ENCODE results near the gene SLIT3. TPM values are rescaled to one million over a fixed set of nuclear protein-coding genes. Genes with fewer than 3 reads are reported as not detected.

The SLIT3 gene
- not detected for total RNA-seq
- not detected for polyA plus RNA-seq (2013, experiment 1 of 2)
- polyA plus RNA-seq (2013, experiment 2 of 2) = 0.33 TPM
- total RNA-seq = 0 to 6.9 (median 0) reads per million in 172 experiments

DNA sequence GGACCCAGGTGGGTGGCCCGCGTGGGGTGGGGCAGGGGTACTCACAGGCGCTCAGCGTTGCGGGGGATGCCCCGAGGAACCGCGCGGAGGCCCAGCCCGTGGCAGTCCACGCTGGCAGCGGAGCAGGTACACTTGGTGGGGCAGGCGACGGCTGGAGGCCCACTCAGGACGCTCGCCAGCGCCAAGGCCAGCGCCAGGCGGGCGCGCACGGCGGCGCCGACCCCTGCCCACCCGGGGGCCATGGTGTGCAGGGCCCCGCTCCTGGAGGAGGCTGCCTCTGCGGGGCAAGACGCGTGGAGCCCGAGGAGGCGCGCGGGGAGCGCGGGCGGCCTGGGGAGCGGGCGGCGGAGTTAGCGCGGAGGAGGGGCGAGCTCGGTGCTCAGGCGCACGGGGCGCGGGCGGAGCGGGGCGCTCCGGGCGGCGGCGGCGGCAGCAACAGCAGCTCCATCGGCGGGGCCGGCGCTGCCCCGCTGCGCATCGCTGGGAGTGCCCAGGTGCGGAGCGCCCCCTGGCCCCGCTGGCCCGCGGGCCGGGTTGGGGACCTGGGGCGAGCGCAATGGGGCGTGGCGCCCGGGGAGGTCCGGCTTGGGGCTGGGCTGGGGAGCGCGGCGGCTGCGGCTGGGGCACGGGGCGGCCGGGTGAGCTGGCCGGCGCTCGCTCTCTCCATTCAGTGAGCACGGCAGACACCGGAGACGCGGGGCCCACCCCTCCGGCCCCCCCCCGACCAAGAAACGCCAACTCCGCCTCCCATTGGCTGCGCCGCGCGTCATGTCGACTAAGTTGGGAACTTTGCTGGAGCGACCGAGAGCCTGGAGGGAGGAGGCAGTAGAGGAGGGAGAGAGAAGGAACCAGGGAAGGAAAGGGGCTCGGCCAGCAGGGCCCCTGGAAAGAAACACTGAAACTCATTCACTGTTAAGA lies at the start of gene SLIT3:
SLIT3 (minus strand) TSS at position 672 of the 918 bp plus-strand sequence; CDS start at position 242, 430 bp downstream.
- Mint-ChIP-seq H3K27ac (no peak within 1 kb of the TSS), H3K27me3 (peaks cover 72% of the 10 kb centered on the region), H3K9me3 (no peaks in the 10 kb centered on the region), H3K4me1 (ENCODE audit: low read depth) (peaks cover 9% of the 10 kb centered on the region), H3K4me3 (no peak within 1 kb of the TSS), H3K36me3 (ENCODE audit: low read depth) (no peaks in the 10 kb centered on the region)
- Histone ChIP-seq H3K36me3 (ENCODE audit: insufficient read depth, low read length) (no peaks in the 10 kb centered on the region), H3K27me3 (ENCODE audit: control insufficient read depth in 1 of 2, insufficient read depth in 2 of 2, low read length in 2 of 2) (peaks cover 15 to 37% of the 10 kb centered on the region in 2 experiments), H3K4me3 (ENCODE audit: low read length) (no peak within 1 kb of the TSS), H3K27ac (ENCODE audit: low read depth in 1 of 2, low read length in 2 of 2) (no peak within 1 kb of the TSS), H3K9me3 (ENCODE audit: control insufficient read depth in 1 of 2, insufficient read depth in 1 of 2, low read length in 2 of 2) (peaks cover 0 to 5% of the 10 kb centered on the region in 2 experiments), H3K4me1 (ENCODE audit: insufficient read depth, low read length) (peaks cover 4% of the 10 kb centered on the region)
- TF ChIP-seq, protein P1, sequence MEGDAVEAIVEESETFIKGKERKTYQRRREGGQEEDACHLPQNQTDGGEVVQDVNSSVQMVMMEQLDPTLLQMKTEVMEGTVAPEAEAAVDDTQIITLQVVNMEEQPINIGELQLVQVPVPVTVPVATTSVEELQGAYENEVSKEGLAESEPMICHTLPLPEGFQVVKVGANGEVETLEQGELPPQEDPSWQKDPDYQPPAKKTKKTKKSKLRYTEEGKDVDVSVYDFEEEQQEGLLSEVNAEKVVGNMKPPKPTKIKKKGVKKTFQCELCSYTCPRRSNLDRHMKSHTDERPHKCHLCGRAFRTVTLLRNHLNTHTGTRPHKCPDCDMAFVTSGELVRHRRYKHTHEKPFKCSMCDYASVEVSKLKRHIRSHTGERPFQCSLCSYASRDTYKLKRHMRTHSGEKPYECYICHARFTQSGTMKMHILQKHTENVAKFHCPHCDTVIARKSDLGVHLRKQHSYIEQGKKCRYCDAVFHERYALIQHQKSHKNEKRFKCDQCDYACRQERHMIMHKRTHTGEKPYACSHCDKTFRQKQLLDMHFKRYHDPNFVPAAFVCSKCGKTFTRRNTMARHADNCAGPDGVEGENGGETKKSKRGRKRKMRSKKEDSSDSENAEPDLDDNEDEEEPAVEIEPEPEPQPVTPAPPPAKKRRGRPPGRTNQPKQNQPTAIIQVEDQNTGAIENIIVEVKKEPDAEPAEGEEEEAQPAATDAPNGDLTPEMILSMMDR (IDR thresholded peaks at IDR 0.05) = no peak
- intact Hi-C loops (cut with DNase I, micrococcal nuclease) = loop anchor here in 1 of 2 experiments (5.0 kb wide), 2 partner anchors 623 to 1033 kb away; no protein-coding TSS in a partner anchor
- ATAC-seq (ENCODE audit: poor library complexity) (no peak), DNase-seq (no peak)
- ChIA-PET POLR2A (no interaction called here), CTCF (no interaction called here)

DNA sequence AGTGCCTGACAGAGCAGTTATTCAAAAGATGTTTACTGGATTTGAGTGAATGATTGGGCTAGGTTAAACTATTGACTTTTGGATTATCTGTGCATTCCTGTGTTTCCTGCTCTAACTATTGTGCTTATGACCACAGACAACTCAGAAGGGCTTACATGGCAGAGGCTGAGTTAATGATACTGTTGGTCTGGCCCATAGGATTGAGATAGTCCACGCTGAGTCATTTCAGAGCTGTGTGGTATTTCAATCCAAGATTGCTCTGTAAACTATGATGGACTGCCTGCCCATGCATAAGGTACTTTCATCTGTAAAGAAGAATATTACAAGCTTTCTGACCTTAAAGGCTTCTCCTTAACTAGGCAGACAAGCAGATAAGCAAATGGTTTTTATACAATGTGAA lies 49.1 kb upstream of the SLIT3 start:
- H3K27ac Mint-ChIP-seq = no peak overlapping the region

DNA sequence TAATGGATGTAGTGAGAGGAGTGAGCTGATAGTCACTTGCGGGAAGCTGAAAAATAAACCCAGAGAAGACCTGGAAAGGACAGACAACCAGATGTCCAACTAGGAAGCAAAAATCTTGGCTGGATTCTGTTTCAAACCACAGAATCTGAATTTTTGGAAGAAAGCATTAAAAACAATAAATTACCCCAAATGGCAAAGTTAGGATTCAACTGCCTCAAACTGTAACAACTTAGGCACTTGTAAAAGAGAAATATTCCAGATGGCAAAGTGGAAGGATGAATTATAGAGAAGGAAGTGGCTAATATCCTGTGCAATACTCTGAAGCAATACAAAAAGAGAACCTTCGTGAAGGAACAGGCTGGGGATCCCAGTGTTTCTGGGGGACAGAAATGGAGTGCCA lies 46.8 kb upstream of the SLIT3 start:
- POLR2A ChIA-PET = no interaction called here
- Mint-ChIP-seq H3K9me3 (no peaks in the 10 kb centered on the region), H3K4me1 (ENCODE audit: low read depth) (no peaks in the 10 kb centered on the region), H3K4me3 (no peak overlapping the region), H3K27me3 (peaks cover 18% of the 10 kb centered on the region), H3K36me3 (ENCODE audit: low read depth) (no peaks in the 10 kb centered on the region), H3K27ac (no peak overlapping the region)
- H3K4me3 ChIP-seq (ENCODE audit: low read length) = no peak overlapping the region
- no peak for DNase-seq
- no peak overlapping the region for H3K27ac ChIP-seq (ENCODE audit: low read depth in 1 of 2, low read length in 2 of 2)
- no peak for ATAC-seq (ENCODE audit: poor library complexity)
- H3K4me1 ChIP-seq (ENCODE audit: insufficient read depth, low read length) = no peaks in the 10 kb centered on the region
- CTCF ChIA-PET = no interaction called here
- H3K27me3 ChIP-seq (ENCODE audit: control insufficient read depth in 1 of 2, insufficient read depth in 2 of 2, low read length in 2 of 2) = peaks cover 0 to 4% of the 10 kb centered on the region in 2 experiments
- H3K9me3 ChIP-seq (ENCODE audit: control insufficient read depth in 1 of 2, insufficient read depth in 1 of 2, low read length in 2 of 2) = no peaks in the 10 kb centered on the region
- intact Hi-C loops (cut with DNase I, micrococcal nuclease) = no loop called here
- TF ChIP-seq, protein P1 (IDR thresholded peaks at IDR 0.05) = no peak
- no peaks in the 10 kb centered on the region for H3K36me3 ChIP-seq (ENCODE audit: insufficient read depth, low read length)

More for the DNA sequence above, 49.1 kb upstream of the SLIT3 start:
- POLR2A ChIA-PET = no interaction called here
- Histone ChIP-seq H3K4me1 (ENCODE audit: insufficient read depth, low read length) (no peaks in the 10 kb centered on the region), H3K36me3 (ENCODE audit: insufficient read depth, low read length) (no peaks in the 10 kb centered on the region), H3K27me3 (ENCODE audit: control insufficient read depth in 1 of 2, insufficient read depth in 2 of 2, low read length in 2 of 2) (peaks cover 0 to 2% of the 10 kb centered on the region in 2 experiments), H3K9me3 (ENCODE audit: control insufficient read depth in 1 of 2, insufficient read depth in 1 of 2, low read length in 2 of 2) (no peaks in the 10 kb centered on the region), H3K4me3 (ENCODE audit: low read length) (no peak overlapping the region), H3K27ac (ENCODE audit: low read depth in 1 of 2, low read length in 2 of 2) (no peak overlapping the region)
- no peak for DNase-seq
- no peaks in the 10 kb centered on the region for H3K36me3 Mint-ChIP-seq (ENCODE audit: low read depth)
- H3K4me1 Mint-ChIP-seq (ENCODE audit: low read depth) = no peaks in the 10 kb centered on the region
- ATAC-seq (ENCODE audit: poor library complexity) = no peak
- TF ChIP-seq, protein P1 (IDR thresholded peaks at IDR 0.05) = no peak
- H3K9me3 Mint-ChIP-seq = no peaks in the 10 kb centered on the region
- intact Hi-C loops (cut with DNase I, micrococcal nuclease) = no loop called here
- peaks cover 22% of the 10 kb centered on the region for H3K27me3 Mint-ChIP-seq
- CTCF ChIA-PET = no interaction called here
- no peak overlapping the region for H3K4me3 Mint-ChIP-seq
